Common myeloid progenitor, CD34-positive (primary cell): ENCODE data around the gene RHOBTB1.
A peak's percentile ranks its signal among the peaks of the same experiment; 100 is the strongest.

Experiments used
- CTCF ChIA-PET: fragments of 350-600 bp; sonication (Branson Sonifier 250); formaldehyde crosslinking; loops from one replicate; lab custom pipeline; 2021; ENCODE audit warnings: antibody characterized with exemption; lab: Charles Lee
- POLR2A ChIA-PET: fragments of 350-600 bp; sonication (Branson Sonifier 250); formaldehyde crosslinking; loops from one replicate; lab custom pipeline; 2021; ENCODE audit warnings: antibody characterized with exemption; lab: Charles Lee
- DNase-seq, 3 donors: peaks; one replicate each; pipeline versions ENCODE4 v3.0.0 to v3.0.0-alpha.2; 2013
- H3K27ac ChIP-seq, 2 experiments: 1 replicate in 1 of 2; 2 replicates in 1 of 2; pipeline ENCODE4 v1.7.0; 2013; ENCODE audit warnings: inconsistent platforms in 2 of 2, low read length in 2 of 2, mild to moderate bottlenecking in 2 of 2, low read depth in 1 of 2, moderate library complexity in 1 of 2; ENCODE audit not compliant: severe bottlenecking in 2 of 2, insufficient read depth in 1 of 2, poor library complexity in 1 of 2
- H3K27me3 ChIP-seq, 5 experiments: replicated peaks in 2 of 5; 1 replicate in 3 of 5; 2 replicates in 2 of 5; pipeline versions ENCODE4 v1.6.1 to v1.7.0; 2013; ENCODE audit warnings: low read length in 4 of 5, mild to moderate bottlenecking in 2 of 5, moderate library complexity in 2 of 5, inconsistent platforms in 1 of 5; ENCODE audit not compliant: insufficient read depth in 5 of 5, control insufficient read depth in 4 of 5
- H3K36me3 ChIP-seq, 4 experiments: 1 replicate in 2 of 4; 2 replicates in 2 of 4; pipeline versions ENCODE4 v1.6.1 to v1.7.0; 2013; ENCODE audit warnings: low read length in 3 of 4, control low read depth in 1 of 4, mild to moderate bottlenecking in 1 of 4; ENCODE audit not compliant: control insufficient read depth in 4 of 4, insufficient read depth in 4 of 4
- H3K4me1 ChIP-seq, 4 experiments: 1 replicate in 3 of 4; 2 replicates in 1 of 4; pipeline versions ENCODE4 v1.6.1 to v1.7.1; 2013; ENCODE audit warnings: low read length in 3 of 4, mild to moderate bottlenecking in 3 of 4, control low read depth in 1 of 4, inconsistent platforms in 1 of 4, moderate library complexity in 1 of 4; ENCODE audit not compliant: control insufficient read depth in 4 of 4, insufficient read depth in 4 of 4; ENCODE audit errors: control extremely low read depth in 1 of 4
- H3K4me3 ChIP-seq, 7 experiments: 1 replicate in 4 of 7; 2 replicates in 3 of 7; pipeline versions ENCODE4 v1.5.1 to v1.7.0; 2013; ENCODE audit warnings: mild to moderate bottlenecking in 7 of 7, low read length in 6 of 7, moderate library complexity in 6 of 7, inconsistent platforms in 2 of 7, low read depth in 2 of 7, control low read depth in 1 of 7; ENCODE audit not compliant: insufficient read depth in 4 of 7, control insufficient read depth in 1 of 7; ENCODE audit errors: extremely low read depth in 1 of 7
- H3K9me3 ChIP-seq, 5 experiments: 1 replicate in 4 of 5; 2 replicates in 1 of 5; pipeline versions ENCODE4 v1.6.1 to v1.7.1; 2013; ENCODE audit warnings: low read length in 4 of 5, mild to moderate bottlenecking in 2 of 5, inconsistent platforms in 1 of 5, low read depth in 1 of 5, moderate library complexity in 1 of 5; ENCODE audit not compliant: control insufficient read depth in 4 of 5, insufficient read depth in 2 of 5; ENCODE audit errors: control extremely low read depth in 1 of 5
- WGBS: methylation state at CpG from one replicate; pipeline ENCODE4 v1.1.5; 2013; ENCODE audit not compliant: insufficient coverage; 5-methylcytosine and 5-hydroxymethylcytosine counted together

The RHOBTB1 gene

GRCh38 chr10:60965696-60966095 lies 21.7 kb upstream of the RHOBTB1 start:
- CTCF ChIA-PET, result interaction anchor here (0.6 to 1.7 kb wide), 4 partner anchors 80 to 1319 kb away, joined by 3 to 10 read pairs (median 6); no protein-coding TSS in a partner anchor
- no peak overlapping the region for H3K27ac ChIP-seq
- no peak for DNase-seq
- no peaks in the 10 kb centered on the region for H3K9me3 ChIP-seq
- no peaks in the 10 kb centered on the region for H3K36me3 ChIP-seq
- H3K4me1 ChIP-seq, result peaks cover 0 to 11% (median under 1%) of the 10 kb centered on the region in 4 experiments
- no peak overlapping the region for H3K4me3 ChIP-seq
- H3K27me3 ChIP-seq, result no peaks in the 10 kb centered on the region
- no CpG with 5 or more reads among the region's 3 CpGs for WGBS
- POLR2A ChIA-PET, result no interaction called here

DNA sequence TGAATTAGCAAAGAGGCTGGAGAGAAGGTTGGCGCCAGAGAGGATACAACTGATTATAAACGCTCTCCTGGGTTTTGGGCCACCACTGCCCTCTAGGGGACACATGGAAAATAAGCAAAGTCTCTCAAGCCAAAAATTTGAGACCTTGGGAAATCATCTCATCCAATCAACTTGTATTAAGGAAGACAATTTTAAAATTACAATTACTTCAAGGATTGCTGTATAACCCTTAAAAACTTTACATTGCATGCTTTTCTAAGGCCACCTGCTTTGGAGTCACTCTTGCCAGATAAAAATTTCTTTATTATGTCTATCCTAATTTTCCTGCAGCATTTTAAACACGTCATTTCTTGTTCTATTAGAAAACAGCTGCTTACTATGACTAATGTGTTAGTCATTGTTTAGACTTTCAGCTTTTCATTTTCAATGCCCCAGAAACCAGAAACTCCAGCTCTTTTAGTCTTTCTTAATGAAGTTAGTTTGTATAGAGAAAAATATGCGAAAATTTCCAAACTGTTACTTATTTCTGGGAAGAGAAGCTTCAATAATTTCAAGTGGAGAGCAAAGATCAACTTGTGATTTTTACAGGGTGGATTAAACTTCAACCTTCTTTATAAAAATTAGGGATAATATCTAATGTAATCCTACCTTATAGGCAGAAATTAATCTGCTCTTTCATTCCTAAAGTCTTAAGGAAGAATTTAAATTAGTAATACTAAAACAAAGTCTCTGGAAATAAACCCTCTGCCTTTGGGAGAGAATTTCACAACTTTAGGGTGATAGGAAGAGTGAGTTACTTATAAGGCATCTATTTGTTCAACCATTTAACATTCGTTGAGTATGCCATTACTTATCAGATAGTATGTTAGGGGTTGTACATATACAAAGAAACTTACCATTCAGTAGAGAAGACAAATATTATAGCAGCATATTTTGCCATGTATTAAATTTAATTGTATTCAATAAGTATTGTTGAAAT lies 20.6 kb upstream of the RHOBTB1 start:
- CTCF ChIA-PET, result interaction anchor here (0.7 to 1.7 kb wide), 8 partner anchors 14 to 161 kb away, joined by 3 to 10 read pairs (median 4); no protein-coding TSS in a partner anchor

DNA sequence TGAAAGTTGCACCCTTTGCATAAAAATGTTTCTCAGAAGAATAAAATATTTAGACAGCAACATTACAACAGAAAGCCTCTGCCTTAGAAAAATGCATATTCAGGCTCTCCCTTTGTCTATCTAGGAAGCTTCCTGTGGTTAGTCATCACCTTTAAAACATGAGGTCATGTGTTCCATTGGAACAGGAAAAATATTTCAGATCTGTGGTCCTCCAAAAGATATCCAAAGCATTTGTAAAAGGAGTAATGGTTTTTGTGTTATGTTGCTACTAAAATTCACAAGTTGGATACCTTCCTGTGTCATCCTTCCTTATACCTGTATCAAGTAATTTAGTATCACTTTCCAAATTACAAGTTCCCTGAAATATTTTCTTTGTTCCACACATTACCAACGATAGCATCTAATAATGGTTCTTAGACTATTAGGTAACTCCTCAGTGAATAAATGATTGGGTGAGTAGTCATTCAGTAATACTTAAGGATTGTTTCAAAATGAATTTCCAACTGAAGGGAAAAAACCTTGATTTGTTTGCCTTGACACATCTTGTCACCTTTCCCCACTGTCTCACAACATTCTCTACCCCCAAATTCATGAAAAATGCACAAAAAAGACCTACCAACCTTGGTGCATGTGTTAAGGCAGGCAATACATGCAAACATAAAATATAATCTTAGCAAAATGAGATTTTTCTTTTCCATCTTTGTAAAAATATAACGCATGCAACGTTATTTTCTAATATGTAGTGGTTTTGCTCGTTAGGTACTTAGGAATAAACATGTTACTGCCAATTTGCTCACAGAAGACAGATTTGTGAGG lies 19.7 kb upstream of the RHOBTB1 start:
- H3K4me1 ChIP-seq, result peaks cover 0 to 11% (median under 1%) of the 10 kb centered on the region in 4 experiments
- H3K36me3 ChIP-seq, result no peaks in the 10 kb centered on the region
- WGBS, result no CpG with 5 or more reads among the region's 4 CpGs
- no peaks in the 10 kb centered on the region for H3K9me3 ChIP-seq
- DNase-seq, result no peak
- no peak overlapping the region for H3K27ac ChIP-seq
- H3K4me3 ChIP-seq, result no peak overlapping the region
- POLR2A ChIA-PET, result no interaction called here
- CTCF ChIA-PET, result interaction anchor here (1.0 to 1.7 kb wide), 5 partner anchors 80 to 151 kb away, joined by 3 to 10 read pairs (median 5); no protein-coding TSS in a partner anchor
- H3K27me3 ChIP-seq, result no peaks in the 10 kb centered on the region

More for the DNA sequence above, 20.6 kb upstream of the RHOBTB1 start:
- POLR2A ChIA-PET, result no interaction called here
- Histone ChIP-seq H3K27me3 (no peaks in the 10 kb centered on the region), H3K9me3 (no peaks in the 10 kb centered on the region), H3K4me1 (peaks cover 0 to 11% (median under 1%) of the 10 kb centered on the region in 4 experiments), H3K27ac (no peak overlapping the region), H3K36me3 (no peaks in the 10 kb centered on the region), H3K4me3 (no peak overlapping the region)
- DNase-seq, result peak; percentile 63 to 81 (median 72)
- 0% methylated on average over 1 of the region's 5 CpGs for WGBS

DNA sequence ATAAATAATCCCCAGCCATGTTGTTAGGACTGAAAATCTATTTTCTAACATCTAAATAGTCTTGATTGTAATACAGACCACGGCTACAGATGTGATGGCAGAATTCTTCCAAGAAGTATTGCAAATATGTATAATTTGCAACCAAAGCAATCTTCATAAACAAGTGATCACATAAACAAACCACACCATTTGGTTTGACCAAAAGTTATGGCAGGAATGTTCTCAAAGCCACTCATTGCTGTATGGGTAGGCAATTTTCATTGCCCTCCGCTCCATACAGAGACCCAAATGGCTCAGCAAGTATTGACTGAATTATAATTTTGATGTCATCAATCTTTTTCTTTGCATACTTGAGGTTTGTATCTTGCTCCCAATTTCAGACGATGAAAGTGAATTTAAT lies 19.0 kb upstream of the RHOBTB1 start:
- DNase-seq, result no peak
- H3K27me3 ChIP-seq, result no peaks in the 10 kb centered on the region
- no peak overlapping the region for H3K4me3 ChIP-seq
- POLR2A ChIA-PET, result no interaction called here
- WGBS, result no CpG with 5 or more reads among the region's 3 CpGs
- CTCF ChIA-PET, result interaction anchor here (1.6 kb wide), 1 partner anchor 144 kb away, joined by 4 read pairs; no protein-coding TSS in a partner anchor
- no peak overlapping the region for H3K27ac ChIP-seq
- H3K9me3 ChIP-seq, result no peaks in the 10 kb centered on the region
- H3K4me1 ChIP-seq, result peaks cover 0 to 7% (median under 1%) of the 10 kb centered on the region in 4 experiments
- no peaks in the 10 kb centered on the region for H3K36me3 ChIP-seq

- no peak overlapping the region for H3K4me3 ChIP-seq
- no peak overlapping the region for H3K27ac ChIP-seq
- DNase-seq, result no peak
- no peaks in the 10 kb centered on the region for H3K9me3 ChIP-seq
- ChIA-PET CTCF (interaction anchor here (1.4 to 2.8 kb wide), 6 partner anchors 10 to 144 kb away, joined by 3 to 21 read pairs (median 6); no protein-coding TSS in a partner anchor), POLR2A (interaction anchor here (1.0 kb wide), 1 partner anchor 159 kb away, joined by 3 read pairs; no protein-coding TSS in a partner anchor)
- no peaks in the 10 kb centered on the region for H3K27me3 ChIP-seq
- H3K36me3 ChIP-seq, result no peaks in the 10 kb centered on the region
- peaks cover 0 to 2% (median 0%) of the 10 kb centered on the region in 4 experiments for H3K4me1 ChIP-seq
- WGBS, result no CpG with 5 or more reads among the region's 1 CpG
Measured at GRCh38 chr10:60960913-60961312, 16.9 kb upstream of the RHOBTB1 start.

- H3K27me3 ChIP-seq, result no peaks in the 10 kb centered on the region
- CTCF ChIA-PET, result interaction anchor here (0.8 to 2.8 kb wide), 4 partner anchors 9 to 143 kb away, joined by 3 to 21 read pairs (median 5); no protein-coding TSS in a partner anchor
- POLR2A ChIA-PET, result no interaction called here
- DNase-seq, result no peak
- no peaks in the 10 kb centered on the region for H3K9me3 ChIP-seq
- H3K4me1 ChIP-seq, result no peaks in the 10 kb centered on the region
- H3K27ac ChIP-seq, result no peak overlapping the region
- H3K36me3 ChIP-seq, result no peaks in the 10 kb centered on the region
- WGBS, result no CpG with 5 or more reads among the region's 3 CpGs
- H3K4me3 ChIP-seq, result no peak overlapping the region
Measured at GRCh38 chr10:60960031-60960430, 16.0 kb upstream of the RHOBTB1 start.
